IPS-NIHi7 (cell line): ENCODE data around the gene SPTSSB.
A peak's percentile ranks its signal among the peaks of the same experiment; 100 is the strongest.

Experiments used
- DNase-seq: peaks from one replicate; pipeline ENCODE4 v3.0.0; 2012; ENCODE audit warnings: mixed read lengths; ENCODE audit errors: extremely low spot score

Gene SPTSSB

GRCh38 chr3:161371441-161372320 lies at the start of gene SPTSSB:
Gene SPTSSB, minus strand, starts transcription at chr3:161371517. Its CDS starts 25,194 bp downstream, at chr3:161346323.
- DNase-seq = peak; percentile 72

DNA sequence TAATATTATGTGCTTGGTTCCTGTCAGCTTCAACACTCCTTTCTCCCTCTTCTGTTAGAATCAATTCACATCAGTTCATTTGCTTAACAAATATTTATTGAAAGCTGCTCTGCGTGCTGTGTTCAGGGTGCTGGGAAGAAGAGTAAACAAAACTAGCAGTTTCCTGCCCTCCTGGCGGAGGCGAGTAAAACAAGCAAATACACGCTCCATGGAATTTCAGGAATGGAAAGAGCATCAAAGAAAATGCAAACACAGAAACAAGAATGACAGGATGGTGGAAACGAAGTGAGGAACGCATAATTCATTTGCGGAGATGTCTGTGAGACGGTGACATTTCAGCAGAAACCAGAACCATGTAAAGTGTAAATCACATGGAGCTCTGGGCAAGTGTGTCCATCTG lies 49.4 kb upstream of the SPTSSB start:
- DNase-seq = peak; percentile 56

DNA sequence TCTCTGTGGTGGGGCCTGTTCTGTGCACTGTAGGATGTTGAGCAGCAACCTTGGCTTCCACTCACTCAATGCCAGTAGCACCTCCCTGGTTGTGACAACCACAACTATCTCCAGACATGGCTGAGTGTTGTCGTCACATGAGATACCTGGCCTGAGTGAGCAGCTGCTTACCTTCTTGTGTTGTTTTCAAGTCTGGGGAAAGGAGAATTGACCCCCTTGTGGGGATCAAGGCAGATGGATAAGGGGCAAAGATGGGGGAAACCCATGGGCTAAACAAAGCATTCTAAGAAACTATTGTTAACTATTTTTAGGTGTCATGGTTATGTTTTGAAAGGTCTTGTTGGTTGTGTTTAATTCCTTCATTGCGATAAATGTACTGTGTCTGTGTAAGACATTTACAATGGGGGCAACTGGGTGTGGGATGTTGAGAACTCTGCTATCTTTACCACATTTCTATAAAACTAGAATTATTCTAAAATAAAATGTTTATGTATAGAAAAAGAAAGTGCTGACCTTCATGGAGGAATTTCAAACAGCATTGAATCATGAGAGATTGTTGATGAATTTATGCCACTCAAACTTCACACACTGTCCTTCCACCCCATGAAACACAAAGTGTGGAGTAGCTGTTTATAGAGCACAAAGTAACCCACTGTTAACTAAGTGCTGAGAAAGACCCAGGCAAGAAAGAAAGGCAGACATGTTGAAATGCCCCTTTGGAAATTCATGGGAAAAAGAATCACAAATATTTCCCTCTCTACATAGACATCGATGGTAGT lies 48.4 kb upstream of the SPTSSB start:
- DNase-seq = no peak

GRCh38 chr3:161415506-161416231 lies 44.4 kb upstream of the SPTSSB start:
- DNase-seq = no peak

DNA sequence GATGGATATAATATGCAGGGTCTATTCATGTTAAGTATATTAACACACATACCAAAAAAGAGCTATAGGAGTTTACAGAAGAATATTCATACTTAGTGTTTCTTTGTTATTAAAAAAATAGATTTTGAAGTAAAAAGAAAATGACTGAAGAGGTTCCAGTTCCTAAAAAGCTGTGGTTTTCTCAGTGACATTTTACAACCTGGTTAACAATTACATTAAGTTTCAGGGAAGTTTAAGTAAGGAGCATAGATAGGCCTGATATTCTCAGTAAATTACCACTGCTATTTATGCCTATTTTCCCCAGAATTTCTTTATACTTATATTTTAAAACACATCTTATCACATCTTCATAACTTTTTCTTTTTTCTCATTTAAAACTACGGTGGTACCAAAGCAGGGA lies 43.6 kb upstream of the SPTSSB start:
- DNase-seq = no peak

GRCh38 chr3:161413855-161414210 lies 42.5 kb upstream of the SPTSSB start:
- no peak for DNase-seq

GRCh38 chr3:161413127-161413854 lies 42.0 kb upstream of the SPTSSB start:
- DNase-seq = no peak

- DNase-seq = no peak
Observed at GRCh38 chr3:161412123-161412522, 40.8 kb upstream of the SPTSSB start.

DNA sequence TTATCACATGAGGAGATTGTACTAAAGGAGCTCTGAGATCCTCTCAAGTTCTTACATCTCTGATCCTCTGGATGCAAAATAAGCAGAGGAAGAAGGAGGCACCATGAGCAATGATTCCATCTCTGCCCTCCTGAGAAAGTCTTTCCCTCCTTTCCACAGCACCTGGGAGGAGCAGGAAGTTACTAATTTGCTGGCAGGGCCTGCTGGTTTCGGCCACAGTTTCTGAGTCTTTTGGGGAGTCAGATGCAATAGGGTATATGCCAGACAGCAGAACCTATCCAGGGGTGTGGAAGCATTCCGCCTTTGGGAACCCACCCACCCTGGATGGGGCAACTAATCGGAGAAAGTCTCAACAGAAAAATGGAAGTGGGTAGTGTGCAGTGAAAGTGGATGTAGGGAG lies 38.5 kb upstream of the SPTSSB start:
- no peak for DNase-seq

GRCh38 chr3:161409069-161409468 lies 37.8 kb upstream of the SPTSSB start:
- DNase-seq = peak; percentile 40

GRCh38 chr3:161406594-161407555 lies 35.6 kb upstream of the SPTSSB start:
- DNase-seq = no peak

DNA sequence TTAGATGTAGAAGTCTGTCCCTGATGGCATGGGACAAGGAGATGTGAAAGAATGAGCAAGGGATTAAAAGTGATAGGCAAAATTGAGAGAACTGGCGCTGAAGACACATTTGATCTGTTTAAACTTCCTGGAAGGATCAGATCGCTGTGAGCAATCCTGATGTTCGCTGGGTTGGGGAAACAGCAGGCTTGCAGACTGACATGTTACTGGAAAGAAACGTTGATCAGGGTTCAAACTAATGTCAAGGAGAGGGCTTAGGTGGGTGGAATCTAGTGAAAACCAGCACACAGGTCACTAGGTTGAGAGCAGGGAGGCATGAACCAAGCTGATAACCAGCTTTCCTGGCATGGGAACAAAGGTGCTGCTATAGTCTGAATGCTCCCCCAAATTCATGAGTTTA lies 34.5 kb upstream of the SPTSSB start:
- no peak for DNase-seq

GRCh38 chr3:161405087-161405486 lies 33.8 kb upstream of the SPTSSB start:
- DNase-seq = no peak

GRCh38 chr3:161403251-161403650 lies 31.9 kb upstream of the SPTSSB start:
- no peak for DNase-seq

- no peak for DNase-seq
Observed at GRCh38 chr3:161401389-161401788, 30.1 kb upstream of the SPTSSB start.

GRCh38 chr3:161400650-161401049 lies 29.3 kb upstream of the SPTSSB start:
- no peak for DNase-seq

DNA sequence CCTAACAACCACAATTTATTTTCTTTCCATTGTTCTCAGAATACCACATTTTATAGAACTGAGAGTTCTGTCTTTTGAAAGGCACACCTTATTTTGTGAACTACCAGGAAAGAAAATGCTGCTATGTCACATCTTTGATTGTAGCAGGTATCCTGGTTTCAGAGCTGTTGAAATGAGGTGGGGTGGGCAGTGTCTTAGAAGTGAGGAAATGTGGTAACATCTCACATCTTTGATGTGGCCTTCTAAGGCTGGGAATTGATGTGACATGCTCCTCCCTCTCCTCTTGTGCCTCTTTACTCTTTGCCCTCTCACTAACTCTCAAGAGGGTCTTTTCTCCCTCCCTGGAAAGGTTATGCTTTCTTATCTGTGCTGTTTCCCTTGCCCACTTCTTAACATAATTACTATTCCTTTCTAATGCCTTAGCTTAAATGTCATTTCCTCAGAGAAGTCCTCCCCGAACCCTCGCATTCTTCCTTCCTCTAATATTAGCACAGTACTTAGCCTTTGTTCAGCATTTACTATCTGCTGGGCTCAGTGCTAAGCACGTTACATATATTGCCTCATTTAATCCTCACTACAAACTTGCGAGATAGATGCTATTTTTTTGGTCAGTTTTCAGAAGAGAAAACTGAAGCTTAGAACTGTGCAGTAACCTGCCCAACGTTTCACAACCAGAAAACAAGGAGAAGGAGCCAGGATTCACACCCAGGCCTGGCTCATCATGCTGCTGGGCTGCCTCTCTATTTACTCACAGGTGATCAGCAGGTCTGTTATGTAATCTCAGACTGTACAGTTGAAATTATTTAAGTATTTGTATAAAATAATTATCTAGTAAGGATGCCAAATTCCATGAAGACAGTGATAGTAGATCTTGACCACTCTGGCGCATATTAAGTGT lies 24.0 kb upstream of the SPTSSB start:
- DNase-seq = no peak

DNA sequence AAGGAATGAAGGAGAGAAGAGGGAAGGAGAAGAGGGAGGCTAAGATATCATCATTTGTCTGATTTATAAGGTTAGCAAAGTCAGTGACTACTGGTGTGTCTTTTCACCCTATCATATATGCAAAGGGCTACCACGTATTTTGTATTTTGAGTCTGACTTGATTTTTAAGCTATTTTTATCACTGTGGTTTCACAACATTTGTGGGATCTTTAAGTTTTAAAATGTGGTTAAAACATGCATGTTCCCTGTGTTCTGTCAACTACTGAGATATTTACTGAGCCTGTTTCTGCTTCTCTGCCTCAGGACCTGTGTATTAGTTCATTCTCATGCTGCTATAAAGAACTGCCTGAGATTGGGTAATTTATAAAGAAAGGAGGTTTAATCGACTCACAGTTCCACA lies 22.5 kb upstream of the SPTSSB start:
- no peak for DNase-seq

- no peak for DNase-seq
Observed at GRCh38 chr3:161393310-161393709, 22.0 kb upstream of the SPTSSB start.
